GM10266 (cell line): ENCODE data around the gene FANCC.
A peak's percentile ranks its signal among the peaks of the same experiment; 100 is the strongest.

Source experiments
- DNase-seq: peaks from one replicate; pipeline ENCODE4 v3.0.0; 2012; ENCODE audit errors: extremely low spot score
- CTCF ChIP-seq: IDR thresholded peaks from 2 replicates; pipeline ENCODE4 v1.5.1; 2012; ENCODE audit warnings: mild to moderate bottlenecking, low read depth; ENCODE audit not compliant: control insufficient read depth, insufficient read depth; ENCODE audit errors: missing control alignments

The FANCC gene

GRCh38 chr9:95190413-95190812 lies 127.1 kb downstream of the FANCC start:
- no peak for DNase-seq
- TF ChIP-seq CTCF = no peak

GRCh38 chr9:95189251-95190098 lies 128.0 kb downstream of the FANCC start:
- DNase-seq = no peak
- TF ChIP-seq CTCF = no peak

- no peak for TF ChIP-seq CTCF
- no peak for DNase-seq
Observed at GRCh38 chr9:95188459-95188858, 129.1 kb downstream of the FANCC start.

GRCh38 chr9:95185956-95186355 lies 131.6 kb downstream of the FANCC start:
- no peak for DNase-seq
- no peak for TF ChIP-seq CTCF

GRCh38 chr9:95182854-95183563 lies 134.5 kb downstream of the FANCC start:
- no peak for TF ChIP-seq CTCF
- DNase-seq = no peak

GRCh38 chr9:95181835-95182234 lies 135.7 kb downstream of the FANCC start:
- DNase-seq = no peak
- no peak for TF ChIP-seq CTCF

GRCh38 chr9:95181226-95181818 lies 136.2 kb downstream of the FANCC start:
- DNase-seq = peak; percentile 31
- peak; percentile 44 for TF ChIP-seq CTCF
